ENCODE data around the gene UBE2M.
A peak's percentile ranks its signal among the peaks of the same experiment; 100 is the strongest.
"Not testable (repeated sequence)": the region's sequence is repeated elsewhere in the genome, so short reads cannot be mapped to it uniquely, and the experiment has no call there.

UBE2M gene

DNA sequence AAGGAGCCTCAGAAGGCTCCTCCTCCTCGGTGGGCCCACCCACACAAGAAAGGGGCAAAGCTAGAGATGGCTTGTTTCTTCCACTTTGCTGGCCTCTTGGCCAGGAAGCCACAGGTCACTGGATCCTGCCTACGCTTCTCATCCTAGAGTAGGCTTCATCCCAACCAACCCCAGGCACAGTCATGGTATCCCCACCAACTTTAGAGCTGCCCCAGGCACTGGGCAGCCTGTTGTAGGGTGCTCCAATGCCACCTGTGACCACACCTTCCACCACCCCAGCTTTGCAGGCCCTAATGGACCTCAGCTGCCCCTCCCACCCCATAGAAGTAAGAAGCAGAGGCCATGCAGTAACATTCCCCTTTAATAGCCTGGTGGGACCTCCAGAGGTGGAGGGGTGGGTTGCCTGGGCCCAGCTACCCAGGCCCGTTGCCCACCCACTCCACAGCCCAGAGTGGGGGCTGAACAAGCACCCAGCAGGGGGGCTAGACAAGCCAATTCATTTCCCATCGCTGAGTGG is 3.0 kb downstream of the UBE2M start:
- no peak for DNase-seq

DNA sequence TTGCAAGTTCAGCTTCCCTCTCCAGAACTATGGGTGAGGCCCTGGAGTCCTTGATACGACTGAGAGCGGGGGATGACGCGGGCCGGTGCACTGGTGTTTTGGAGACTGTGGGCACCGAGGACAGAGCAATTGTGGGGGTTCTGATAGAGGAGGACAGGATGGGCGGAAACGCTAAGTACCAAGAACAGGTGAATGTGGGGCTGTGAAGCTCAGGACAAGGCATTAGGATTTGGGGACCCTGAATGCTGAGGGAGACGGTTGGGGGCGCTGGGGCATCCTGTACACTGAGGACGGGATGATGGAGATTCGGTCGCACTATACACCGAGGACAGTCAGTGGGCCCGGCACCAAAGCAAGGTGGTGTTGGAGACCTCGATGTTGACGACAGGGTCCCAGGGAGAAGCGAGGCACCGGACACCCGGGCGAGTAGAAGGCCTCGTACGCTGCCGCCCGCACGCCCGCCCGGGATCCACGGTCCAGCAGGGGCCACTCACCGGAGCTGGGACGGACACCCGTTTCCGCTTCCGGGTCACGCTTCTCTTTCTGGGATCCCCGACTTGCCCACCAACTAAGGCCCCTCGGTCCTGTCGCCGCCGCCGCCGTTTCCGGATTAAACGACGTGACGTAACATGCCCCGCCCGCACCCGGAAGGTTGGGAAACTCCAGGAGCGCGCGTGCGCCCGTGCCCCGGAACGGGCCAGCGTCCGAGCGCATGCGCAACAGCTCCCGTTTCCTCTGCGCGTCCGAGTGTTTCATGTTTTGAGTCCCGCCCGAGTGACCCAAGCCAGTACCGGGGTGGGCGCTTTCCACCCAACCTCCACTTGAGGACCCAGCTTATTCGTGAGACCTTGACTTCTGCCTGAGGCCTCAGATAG is 3.7 kb downstream of the UBE2M start, which contains the start of gene CHMP2A:
Gene CHMP2A, minus strand, starts transcription at position 612 of the 875 bp plus-strand sequence. CDS start 893 bp downstream, outside the sequence.
- DNase-seq = peak; percentile 98

DNA sequence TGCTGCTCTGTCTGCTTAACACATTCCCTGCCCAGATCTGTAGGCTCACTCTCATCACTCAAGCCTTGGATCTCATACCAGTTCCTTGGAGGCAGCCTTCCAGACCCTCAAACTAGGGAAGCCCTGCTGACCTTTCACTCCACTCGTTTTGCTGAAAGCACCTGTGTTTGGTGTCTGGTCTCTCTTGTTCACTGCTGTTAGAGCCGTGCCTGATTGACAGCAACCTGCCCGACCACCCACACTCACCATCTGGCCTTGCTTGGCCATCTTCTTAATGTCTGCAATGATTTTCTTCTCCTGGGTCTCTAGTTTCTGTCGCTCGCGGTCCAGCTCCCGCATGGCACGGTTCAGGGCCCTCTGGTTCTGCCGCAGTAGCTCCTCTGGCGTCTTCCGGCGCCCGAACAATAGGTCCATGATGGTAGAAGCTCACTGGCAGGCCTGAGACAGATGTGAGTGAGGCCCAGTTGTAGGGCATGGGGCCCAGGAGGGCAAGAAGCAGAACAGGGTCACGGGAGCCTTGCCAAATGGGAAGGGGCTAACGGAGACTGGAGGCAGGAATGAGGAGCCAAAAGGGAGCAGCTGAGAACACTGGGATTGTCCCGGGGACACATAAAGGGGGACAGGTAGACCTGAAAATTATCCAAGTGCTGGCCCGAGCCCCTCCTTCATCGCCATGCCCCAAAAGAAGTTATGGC is 4.5 kb downstream of the UBE2M start:
- DNase-seq = no peak

DNA sequence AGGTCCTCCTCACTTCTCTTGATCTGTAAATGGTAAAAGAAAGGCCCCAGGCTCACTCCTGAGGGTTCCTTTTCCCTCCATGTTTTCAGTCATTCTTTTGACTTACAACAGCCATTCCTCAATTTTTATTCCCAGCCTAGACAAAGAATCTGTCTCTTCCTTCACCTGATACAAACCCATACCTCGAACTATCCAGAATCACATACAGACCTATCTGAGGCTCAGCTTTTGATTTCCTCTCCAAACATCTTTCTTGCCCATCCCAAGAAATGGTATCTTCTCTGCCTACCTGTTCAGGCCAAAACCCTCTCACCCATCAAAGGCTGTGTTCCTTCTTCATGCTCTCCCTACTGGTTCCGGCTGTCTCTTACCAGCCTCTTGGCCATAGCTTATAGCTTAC is 5.8 kb downstream of the UBE2M start:
- DNase-seq = no peak

DNA sequence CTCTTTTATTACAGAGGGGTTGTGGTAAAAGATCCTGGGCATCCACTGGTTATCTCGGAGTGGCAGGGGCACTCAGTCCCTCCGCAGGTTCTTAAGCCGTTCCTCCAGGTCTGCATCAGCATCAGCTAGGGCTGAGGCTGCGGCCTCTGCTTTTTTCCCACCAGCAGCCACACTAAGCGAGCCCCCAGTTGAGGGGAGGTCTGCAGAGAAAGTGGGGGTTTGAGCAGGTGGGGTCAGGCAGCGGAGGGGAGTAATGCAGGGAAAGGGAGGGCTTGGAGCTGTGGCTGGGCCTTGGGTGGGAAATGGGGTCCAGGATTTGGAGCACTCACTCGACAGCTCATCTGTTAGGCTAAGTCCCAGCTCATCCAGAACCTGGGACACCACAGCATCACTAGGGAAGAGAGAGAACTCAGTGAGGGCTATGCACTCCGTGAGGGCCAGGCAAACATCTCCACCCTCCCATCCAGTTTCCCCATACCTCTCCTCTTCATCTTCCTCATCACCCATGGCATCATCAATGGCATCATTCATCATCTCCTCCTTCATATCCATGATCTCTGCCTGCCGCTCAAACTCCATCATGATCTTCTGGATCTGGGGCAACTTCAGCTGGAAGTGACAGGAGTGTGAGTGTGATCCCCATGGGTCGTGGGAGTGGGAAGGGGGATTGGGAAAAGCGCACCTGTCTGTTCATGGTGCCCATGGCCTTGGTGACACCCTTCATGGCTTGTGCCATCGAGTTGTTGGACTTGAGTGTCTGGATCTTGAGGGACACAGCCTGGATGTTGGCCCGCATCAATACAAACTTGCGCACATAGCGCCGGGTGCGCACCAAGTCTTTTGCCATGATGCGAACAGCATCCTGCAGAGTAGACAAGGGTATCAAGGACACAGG is 6.6 kb downstream of the UBE2M start:
- DNase-seq = no peak

DNA sequence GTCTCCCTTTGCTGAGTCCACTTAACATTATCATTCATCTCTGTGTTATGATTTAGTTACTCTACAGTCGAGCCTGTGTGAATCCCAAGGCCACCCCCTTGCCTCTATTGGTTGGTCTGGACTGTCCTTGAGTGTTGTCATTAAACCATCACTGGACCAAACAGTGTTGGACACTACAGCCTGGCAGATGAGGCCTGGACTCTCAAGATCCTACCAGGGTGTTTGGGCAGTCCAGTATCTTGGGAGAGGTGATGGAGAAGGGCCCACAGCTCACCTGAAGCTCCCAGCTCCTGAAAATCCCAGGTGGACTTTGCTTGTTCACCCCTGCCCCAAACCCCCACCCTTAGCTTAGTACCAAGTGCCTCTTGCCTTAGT is 7.3 kb downstream of the UBE2M start:
- DNase-seq = no peak

DNA sequence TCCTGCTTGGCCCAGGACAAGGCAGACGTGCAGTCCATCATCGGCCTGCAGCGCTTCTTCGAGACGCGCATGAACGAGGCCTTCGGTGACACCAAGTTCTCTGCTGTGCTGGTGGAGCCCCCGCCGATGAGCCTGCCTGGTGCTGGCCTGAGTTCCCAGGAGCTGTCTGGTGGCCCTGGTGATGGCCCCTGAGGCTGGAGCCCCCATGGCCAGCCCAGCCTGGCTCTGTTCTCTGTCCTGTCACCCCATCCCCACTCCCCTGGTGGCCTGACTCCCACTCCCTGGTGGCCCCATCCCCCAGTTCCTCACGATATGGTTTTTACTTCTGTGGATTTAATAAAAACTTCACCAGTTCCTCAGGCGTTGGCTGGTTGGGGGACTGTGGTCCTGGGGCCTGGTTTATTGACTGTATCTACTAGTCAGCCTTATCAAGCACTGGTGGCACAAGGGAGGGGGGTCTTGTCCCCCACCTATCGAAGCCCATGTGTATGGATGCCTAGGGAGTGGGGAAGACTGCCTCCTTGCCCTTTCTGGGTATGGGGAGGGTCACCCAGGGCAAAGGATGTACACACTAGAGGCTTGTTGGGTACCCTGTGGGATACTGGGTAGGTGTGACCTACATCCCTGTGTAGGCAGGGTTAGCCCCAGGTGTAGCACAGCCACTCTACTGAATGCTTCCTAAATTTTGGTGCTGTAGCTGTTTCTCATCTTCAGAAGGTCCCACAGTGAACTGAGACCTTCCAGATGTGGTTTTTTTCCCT is 7.9 kb downstream of the UBE2M start:
- DNase-seq = no peak

DNA sequence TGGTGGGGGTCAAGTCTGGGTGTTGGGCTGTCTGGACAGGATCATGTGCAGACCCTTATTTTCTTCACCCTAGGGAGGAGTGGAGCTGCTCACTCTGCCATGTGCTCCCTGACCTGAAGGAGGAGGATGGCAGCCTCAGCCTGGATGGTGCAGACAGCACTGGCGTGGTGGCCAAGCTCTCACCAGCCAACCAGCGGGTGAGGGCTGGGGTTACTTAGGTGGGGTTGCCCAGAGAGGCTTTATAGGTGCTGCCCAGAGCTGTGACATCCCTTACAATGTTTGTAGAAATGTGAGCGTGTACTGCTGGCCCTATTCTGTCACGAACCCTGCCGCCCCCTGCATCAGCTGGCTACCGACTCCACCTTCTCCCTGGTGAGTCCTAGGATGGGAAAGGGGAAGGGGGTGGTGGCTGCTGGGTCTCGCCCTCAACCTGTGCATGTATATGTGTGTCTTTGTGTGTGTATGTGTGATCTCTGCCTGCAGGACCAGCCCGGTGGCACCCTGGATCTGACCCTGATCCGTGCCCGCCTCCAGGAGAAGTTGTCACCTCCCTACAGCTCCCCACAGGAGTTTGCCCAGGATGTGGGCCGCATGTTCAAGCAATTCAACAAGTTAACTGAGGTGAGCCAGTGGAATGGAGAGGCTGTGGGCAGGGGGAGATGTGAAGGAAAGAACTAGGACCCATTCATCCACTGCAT is 8.6 kb downstream of the UBE2M start:
- DNase-seq = no peak

DNA sequence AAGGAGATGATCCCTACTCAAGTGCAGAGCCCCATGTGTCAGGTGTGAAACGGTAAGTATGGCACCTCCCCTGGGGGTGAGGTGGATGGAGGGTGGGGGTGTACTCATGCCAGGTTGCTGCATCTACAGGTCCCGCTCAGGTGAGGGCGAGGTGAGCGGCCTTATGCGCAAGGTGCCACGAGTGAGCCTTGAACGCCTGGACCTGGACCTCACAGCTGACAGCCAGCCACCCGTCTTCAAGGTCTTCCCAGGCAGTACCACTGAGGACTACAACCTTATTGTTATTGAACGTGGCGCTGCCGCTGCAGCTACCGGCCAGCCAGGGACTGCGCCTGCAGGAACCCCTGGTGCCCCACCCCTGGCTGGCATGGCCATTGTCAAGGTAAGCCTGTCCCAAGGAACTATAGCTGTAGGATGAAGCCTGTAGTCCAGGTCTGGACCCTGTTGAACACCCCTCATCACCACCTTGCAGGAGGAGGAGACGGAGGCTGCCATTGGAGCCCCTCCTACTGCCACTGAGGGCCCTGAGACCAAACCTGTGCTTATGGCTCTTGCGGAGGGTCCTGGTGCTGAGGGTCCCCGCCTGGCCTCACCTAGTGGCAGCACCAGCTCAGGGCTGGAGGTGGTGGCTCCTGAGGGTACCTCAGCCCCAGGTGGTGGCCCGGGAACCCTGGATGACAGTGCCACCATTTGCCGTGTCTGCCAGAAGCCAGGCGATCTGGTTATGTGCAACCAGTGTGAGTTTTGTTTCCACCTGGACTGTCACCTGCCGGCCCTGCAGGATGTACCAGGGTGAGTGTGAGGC is 9.3 kb downstream of the UBE2M start:
- no peak for DNase-seq

DNA sequence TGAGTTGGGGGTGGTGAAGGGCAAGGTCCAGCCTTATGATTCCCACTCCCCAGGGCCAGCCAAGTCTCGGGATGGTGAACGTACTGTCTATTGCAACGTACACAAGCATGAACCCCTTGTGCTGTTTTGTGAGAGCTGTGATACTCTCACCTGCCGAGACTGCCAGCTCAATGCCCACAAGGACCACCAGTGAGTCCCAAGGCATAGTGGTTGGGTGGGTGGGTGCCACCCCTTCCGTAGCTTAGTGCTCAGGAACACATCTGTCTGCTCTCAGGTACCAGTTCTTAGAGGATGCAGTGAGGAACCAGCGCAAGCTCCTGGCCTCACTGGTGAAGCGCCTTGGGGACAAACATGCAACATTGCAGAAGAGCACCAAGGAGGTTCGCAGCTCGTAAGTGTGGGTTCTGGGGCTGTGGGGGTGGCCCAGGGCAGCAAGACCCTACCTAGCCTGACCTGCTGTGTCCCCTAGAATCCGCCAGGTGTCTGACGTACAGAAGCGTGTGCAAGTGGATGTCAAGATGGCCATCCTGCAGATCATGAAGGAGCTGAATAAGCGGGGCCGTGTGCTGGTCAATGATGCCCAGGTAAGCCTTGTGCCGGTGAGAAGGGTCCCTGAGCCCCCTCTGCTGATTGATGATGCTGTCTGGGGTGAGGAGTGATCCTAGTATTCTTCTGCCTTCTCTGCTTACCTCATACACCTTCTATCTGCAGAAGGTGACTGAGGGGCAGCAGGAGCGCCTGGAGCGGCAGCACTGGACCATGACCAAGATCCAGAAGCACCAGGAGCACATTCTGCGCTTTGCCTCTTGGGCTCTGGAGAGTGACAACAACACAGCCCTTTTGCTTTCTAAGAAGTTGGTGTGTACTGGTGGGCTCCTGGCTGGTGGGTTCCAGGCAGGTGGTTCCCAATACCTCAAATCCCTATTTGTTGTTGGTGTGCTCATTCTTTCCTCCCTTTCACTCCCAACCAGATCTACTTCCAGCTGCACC is 10.8 kb downstream of the UBE2M start:
- DNase-seq = no peak

DNA sequence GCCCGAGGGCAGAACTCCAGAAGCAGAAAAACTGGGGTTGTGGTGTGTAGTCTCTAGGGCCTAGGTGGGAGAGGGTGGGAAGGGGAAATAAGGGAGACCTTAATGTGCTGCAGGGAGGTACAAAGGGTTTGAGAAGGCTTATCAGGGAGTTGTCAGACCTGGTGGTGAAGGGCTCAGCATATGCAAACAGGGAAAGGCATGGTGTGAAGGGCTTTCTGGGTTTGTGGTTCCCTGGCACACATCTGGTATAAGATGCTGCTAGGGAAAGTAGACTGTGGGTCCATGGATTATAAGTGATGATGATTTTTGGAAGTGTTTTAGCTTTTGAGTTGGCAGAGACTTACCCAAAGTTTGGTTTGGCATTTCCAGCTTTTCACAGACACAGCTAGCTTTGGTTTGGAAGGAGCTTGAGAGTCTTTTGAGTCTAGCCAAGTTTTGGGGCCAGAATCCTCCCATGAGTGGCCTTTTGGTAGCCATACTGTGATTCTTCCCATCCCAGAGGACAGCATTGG is 12.3 kb downstream of the UBE2M start:
- DNase-seq = no peak

DNA sequence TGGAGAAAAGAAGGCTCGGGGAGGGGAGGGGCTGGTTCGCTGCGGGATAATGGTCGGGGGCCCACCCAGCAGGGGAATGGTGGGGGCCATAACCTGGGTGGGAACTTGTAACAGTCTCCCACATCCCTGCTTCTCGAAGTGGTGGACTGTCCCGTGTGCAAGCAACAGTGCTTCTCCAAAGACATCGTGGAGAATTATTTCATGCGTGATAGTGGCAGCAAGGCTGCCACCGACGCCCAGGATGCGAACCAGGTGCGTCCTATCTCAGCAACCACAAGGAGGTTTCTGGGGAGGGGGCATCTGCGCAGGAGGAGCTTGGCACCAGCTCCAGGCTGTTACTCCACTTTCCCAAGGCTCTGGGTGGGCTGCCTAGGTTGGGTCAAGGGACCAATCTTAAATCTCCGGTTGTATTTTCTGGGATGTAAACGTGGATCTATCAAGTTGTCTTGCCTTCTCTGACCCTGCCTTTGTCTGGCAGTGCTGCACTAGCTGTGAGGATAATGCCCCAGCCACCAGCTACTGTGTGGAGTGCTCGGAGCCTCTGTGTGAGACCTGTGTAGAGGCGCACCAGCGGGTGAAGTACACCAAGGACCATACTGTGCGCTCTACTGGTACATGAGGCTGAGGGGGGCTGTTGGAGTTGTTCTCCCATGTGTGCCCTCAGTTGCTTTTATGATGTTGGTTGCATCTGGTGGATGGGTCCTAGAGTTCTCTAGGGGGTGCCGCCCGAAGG is 13.0 kb downstream of the UBE2M start:
- DNase-seq = no peak

DNA sequence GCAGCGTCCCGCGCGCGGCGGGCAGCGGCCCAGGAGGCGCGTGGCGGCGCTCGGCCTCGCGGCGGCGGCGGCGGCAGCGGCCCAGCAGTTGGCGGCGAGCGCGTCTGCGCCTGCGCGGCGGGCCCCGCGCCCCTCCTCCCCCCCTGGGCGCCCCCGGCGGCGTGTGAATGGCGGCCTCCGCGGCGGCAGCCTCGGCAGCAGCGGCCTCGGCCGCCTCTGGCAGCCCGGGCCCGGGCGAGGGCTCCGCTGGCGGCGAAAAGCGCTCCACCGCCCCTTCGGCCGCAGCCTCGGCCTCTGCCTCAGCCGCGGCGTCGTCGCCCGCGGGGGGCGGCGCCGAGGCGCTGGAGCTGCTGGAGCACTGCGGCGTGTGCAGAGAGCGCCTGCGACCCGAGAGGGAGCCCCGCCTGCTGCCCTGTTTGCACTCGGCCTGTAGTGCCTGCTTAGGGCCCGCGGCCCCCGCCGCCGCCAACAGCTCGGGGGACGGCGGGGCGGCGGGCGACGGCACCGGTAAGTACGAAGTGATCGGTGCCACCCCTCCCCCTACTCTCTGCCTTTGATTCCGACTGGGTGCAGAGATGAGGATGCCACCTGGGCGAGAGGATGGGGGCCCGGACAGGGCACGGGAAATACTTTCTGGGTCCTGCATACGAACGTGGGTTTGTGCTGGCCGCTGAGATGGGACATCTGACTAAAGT is 13.7 kb downstream of the UBE2M start:
- peak; percentile 71 for DNase-seq

DNA sequence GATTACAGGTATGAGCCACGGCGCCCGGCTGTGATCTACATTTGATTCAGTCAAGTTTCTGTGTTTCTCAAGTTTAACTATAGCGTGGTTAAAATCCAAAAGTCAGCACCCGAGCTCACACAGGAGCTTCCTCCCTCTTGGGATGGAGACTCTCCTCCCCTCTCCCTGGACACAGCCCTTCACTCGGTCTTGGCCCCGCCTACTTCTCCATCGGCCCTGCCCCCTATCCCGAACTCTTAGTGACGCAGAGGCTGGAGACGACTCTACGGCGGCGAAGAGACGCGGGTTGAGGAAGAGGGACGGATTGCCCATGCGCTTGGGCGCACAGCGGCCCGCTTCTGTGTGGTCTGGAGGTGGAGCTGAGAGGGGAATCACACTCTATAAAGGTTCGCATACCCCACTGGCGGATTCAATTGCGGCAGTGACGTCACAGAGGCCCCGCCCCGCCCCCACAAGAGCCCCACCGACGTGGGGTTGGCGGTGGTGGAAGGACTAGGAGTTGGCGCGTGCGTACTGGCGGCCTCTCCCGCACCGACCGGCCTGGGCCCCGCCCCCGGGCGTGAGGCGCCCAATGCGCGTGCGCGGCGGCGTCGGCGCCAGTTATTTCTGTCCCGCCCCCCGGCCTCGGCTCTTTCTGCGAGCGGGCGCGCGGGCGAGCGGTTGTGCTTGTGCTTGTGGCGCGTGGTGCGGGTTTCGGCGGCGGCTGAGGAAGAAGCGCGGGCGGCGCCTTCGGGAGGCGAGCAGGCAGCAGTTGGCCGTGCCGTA is 14.4 kb downstream of the UBE2M start, which contains the start of gene TRIM28:
Gene TRIM28, plus strand, starts transcription at position 239 of the 765 bp plus-strand sequence. CDS start 694 bp downstream, outside the sequence.
- DNase-seq = peak; percentile 100

DNA sequence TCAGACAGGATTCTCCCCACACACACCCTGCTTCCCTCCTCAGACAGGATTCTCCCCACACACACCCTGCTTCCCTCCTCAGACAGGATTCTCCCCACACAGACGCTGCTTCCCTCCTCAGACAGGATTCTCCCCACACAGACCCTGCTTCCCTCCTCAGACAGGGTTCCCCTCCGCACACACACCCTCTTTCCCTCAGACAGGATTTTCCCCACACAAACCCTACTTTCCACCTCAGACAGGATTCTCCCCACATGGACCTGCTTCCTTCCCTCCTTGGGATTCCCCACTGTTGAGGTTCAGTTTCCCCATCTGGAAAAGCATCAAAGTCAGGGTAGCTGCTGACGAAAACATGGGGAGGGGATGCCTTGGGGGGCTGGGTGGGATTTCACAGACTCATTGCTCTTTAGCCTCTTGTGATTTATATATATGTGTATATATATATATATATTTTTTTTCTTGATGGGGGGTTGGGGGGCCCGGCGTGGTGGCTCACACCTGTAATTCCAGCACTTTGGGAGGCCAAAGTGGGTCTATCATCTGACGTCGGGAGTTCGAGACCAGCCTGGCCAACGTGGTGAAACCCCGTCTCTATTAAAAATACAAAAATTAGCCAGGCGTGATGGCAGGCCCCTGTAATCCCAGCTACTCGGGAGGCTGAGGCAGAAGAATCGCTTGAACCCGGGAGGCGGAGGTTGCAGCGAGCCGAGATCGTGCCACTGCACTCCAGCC is 15.6 kb downstream of the UBE2M start:
- not testable (repeated sequence) for DNase-seq

DNA sequence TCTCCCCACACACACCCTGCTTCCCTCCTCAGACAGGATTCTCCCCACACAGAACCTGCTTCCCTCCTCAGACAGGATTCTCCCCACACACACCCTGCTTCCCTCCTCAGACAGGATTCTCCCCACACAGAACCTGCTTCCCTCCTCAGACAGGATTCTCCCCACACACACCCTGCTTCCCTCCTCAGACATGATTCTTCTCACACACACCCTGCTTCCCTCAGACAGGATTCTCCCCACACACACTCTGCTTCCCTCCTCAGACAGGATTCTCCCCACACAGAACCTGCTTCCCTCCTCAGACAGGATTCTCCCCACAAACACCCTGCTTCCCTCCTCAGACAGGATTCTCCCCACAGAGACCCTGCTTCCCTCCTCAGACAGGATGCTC is 19.2 kb downstream of the UBE2M start:
- not testable (repeated sequence) for DNase-seq
